Adipose tissue (tissue), 3 donors: Measurements from ENCODE around the gene MYORG. TPM values are rescaled to one million over a fixed set of nuclear protein-coding genes. Genes with fewer than 3 reads are reported as not detected.
"Not testable (repeated sequence)": the region's sequence is repeated elsewhere in the genome, so short reads cannot be mapped to it uniquely, and the experiment has no call there.

ENCODE experiments used
- H3K27ac ChIP-seq: one replicate; pipeline ENCODE4 v1.5.1; 2013; ENCODE audit warnings: low read depth, low read length
- WGBS, 3 donors: extraction: QIAGEN DNeasy Blood & Tissue Kit; methylation state at CpG; one replicate each; pipeline ENCODE4 v1.1.7; 2013; 5-methylcytosine and 5-hydroxymethylcytosine counted together
- polyA plus RNA-seq, 3 donors: library from polyadenylated mRNA; stranded (reverse); fragments of 200-250 nt; gene quantifications; one replicate each; pipeline ENCODE4 v1.2.3, GENCODE V29; 2013
- donor health status: healthy with polysubstance abuse.
- donor health status: Bipolar disorder and iron deficiency.
- donor health status: healthy.

Gene MYORG
- polyA plus RNA-seq, 3 donors: 5.2 to 12.1 (median 6.1) TPM

DNA sequence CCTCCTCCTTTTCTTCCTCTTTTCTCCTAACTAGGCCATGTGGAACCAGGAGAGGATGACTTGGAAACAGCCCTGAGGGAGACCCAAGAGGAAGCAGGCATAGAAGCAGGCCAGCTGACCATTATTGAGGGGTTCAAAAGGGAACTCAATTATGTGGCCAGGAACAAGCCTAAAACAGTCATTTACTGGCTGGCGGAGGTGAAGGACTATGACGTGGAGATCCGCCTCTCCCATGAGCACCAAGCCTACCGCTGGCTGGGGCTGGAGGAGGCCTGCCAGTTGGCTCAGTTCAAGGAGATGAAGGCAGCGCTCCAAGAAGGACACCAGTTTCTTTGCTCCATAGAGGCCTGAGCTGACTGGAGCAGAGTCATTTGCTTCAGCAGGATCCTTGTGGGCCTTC lies 33.6 kb downstream of the MYORG start:
- H3K27ac ChIP-seq: no peak overlapping the region
- 42 to 70% (median 69%) methylated on average over 5 of the region's 5 CpGs for WGBS, 3 donors

DNA sequence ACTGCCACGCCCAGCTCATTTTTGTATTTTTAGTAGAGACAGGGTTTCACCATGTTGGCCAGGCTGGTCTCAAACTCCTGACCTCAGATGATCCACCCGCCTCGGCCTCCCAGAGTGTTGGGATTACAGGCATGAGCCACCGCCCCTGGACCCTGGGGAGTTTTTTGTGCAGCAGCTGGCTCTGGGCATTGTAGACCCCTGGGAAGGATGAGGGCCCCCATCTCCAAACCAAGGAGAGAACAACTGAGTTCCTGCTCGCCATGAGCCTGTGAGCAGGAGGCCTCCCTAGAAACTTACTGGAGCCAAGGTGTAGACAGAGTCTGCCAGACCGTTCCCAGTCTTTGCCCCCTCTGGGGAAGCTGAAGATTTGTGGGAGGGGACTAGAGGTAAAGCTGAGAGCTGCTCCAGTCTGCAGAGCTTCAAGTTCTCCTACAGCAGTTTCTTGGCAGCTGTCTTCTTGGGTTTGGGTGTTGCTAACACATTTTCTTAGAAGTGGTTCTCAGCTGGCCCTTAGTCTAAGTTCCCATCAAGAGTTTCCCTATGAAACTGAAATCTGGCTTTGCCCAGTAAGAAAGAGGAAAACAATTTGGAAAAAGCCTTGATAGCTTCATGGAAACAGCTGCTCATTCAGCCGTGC lies 34.9 kb downstream of the MYORG start:
- WGBS, 3 donors: 71 to 79% (median 74%) methylated on average over 7 of the region's 7 CpGs
- no peak overlapping the region for H3K27ac ChIP-seq

DNA sequence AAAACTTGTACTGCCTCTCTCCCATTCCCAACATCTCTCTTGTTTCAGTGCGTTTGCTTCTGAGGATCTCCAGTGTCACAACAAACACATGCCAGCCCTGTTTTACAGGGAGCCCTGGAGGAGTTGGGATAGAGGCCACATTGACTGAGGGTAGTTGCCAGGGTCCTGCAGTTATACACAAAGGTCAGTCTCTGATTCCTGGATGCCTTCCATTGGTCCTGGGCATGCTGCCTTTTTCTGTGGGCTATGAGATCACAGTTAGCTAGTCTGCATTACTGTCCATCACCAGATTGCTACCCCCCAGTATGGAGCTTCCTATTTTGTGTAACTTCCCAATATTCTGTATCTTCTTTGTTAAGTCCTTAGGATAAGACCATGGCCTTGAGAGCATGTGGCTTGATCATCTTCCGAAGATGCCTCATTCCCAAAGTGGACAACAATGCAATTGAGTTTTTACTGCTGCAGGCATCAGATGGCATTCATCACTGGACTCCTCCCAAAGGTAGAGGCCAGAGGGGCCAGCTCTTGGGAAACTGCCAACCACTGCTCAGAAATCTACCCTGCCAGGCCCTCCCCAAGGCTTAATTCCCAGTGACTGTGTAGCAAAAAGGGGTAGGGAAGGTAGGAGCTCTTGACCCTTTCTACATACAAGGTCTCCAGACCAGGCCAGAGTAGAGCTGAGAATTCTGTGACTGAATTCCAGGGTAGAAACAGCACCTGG lies 37.9 kb downstream of the MYORG start:
- WGBS, 3 donors: 82 to 90% (median 87%) methylated on average over 2 of the region's 2 CpGs
- H3K27ac ChIP-seq: no peak overlapping the region

DNA sequence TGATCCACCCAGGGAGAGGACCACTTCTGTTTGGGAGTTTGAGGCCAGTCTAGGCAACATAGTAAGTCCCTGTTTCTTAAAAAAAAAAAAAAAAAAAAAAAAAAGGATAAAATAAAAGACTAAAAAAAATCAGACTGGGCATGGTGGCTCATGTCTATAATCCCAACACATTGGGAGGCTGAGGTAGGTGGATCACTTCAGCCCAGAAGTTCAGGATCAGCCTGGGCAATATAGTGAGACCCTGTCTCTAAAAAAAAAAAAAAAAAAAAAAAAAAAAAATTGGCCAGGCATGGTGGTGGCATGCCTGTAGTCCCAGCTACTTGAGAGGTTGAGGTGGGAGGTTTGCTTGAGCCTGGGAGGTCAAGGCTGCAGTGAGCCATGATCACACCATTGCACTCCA lies 38.6 kb downstream of the MYORG start:
- not testable (repeated sequence) for H3K27ac ChIP-seq

DNA sequence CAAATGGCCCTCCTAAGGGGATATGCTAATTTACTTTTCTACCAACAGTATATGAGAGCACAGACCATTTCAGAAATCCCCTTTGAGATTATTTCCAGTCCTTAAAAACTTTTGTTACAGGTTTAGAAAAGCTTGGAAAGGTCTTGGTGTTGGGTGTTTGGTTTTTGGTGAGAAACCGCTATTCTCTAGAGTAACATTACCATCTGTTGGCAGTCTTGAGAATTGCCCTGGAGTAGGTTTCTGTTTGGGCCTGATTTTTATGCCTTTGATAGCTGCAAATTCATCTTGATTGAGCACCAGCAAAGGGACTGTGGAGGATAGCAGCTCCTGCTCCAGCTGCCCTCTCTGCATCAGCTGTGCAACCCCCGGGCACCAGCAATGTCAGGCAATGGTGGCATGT lies 39.3 kb downstream of the MYORG start:
- WGBS, 3 donors: 60 to 98% (median 96%) methylated on average over 2 of the region's 2 CpGs

DNA sequence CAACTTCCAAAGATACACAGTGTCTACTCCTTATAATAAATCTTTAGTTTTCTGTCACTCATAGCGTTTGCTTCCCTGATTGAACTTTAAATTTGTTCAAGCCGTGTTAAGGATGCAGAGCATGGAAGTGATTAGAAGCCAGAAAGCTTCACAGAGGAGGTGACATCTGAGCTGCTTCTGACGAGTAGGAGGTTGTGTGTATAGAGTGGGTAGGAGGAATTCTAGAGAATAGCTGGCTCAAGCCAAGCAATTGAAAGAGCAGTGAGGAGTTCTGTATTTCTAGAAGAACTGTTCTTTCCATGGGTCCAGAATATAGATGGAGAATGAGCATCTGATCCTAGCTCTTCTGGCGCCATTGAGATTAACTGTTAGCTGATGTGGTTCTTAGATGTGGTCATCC lies 41.3 kb downstream of the MYORG start:
- 72 to 86% (median 84%) methylated on average over 4 of the region's 4 CpGs for WGBS, 3 donors
- no peak overlapping the region for H3K27ac ChIP-seq

More for the DNA sequence above, 39.3 kb downstream of the MYORG start:
- H3K27ac ChIP-seq: no peak overlapping the region

DNA sequence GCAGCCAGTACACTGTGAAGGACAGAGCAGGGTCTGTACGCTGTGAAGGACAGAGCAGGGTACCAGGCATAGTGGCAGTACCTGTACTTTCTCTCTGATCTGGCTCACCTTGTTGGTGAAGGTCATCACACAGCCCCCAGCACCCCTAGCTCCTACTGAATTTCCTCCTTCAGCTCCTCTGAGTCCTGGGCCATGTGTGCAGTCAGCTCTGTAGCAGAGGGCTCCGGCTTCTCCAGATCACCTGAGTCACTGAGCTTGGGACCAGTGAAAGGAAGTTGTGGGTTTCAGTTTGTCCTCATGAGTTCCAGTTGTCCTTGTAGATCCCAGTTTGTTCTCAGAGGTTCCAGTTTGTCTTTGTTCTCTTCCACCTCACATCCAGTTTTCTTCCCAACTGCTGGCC lies 41.8 kb downstream of the MYORG start:
- 54 to 90% (median 84%) methylated on average over 2 of the region's 2 CpGs for WGBS, 3 donors
- no peak overlapping the region for H3K27ac ChIP-seq

DNA sequence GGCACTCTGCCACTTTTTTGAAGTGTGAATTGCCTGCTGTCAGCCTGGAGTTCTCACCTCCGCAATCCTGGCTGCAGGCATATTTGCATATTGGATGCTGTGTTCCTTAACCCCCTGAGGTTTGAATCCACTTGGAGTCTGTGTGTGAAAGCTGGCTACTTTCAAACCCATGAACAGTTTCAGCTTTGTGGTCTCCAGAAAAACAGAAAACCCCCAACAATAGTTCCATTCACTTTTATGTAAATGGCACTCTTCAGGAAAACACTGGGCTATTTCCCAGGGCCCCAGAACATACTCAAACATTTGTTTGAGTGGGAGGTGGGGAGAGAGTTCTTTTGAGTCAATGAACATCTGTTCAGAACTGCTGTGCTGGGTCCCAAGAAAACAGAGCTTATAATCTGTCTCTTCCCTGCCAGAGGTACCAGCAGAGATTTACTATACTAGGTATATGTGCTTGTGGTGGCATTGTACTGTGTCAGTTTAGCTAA lies 42.3 kb downstream of the MYORG start:
- 17 to 88% (median 85%) methylated on average over 1 of the region's 1 CpG for WGBS, 3 donors
- no peak overlapping the region for H3K27ac ChIP-seq

DNA sequence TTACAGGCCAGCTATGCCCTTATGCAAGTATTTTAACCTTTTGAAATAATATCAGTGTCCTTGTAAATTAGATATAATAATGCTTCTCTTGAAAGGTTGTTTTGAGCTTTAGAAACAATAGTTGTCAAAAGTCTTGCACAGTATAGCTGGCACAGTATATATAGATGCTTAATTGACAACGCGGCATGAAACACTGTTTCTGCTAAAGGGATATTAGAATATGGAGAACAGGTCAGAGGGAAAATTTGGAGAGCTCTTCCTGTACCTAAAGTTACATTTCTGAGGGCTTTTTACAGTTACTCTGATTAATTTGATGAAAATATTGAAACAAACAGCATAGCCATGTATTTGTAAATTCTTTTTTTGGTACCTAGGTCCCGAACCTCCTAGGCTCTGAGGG lies 42.9 kb downstream of the MYORG start:
- 49 to 73% (median 64%) methylated on average over 3 of the region's 3 CpGs for WGBS, 3 donors
- H3K27ac ChIP-seq: no peak overlapping the region

DNA sequence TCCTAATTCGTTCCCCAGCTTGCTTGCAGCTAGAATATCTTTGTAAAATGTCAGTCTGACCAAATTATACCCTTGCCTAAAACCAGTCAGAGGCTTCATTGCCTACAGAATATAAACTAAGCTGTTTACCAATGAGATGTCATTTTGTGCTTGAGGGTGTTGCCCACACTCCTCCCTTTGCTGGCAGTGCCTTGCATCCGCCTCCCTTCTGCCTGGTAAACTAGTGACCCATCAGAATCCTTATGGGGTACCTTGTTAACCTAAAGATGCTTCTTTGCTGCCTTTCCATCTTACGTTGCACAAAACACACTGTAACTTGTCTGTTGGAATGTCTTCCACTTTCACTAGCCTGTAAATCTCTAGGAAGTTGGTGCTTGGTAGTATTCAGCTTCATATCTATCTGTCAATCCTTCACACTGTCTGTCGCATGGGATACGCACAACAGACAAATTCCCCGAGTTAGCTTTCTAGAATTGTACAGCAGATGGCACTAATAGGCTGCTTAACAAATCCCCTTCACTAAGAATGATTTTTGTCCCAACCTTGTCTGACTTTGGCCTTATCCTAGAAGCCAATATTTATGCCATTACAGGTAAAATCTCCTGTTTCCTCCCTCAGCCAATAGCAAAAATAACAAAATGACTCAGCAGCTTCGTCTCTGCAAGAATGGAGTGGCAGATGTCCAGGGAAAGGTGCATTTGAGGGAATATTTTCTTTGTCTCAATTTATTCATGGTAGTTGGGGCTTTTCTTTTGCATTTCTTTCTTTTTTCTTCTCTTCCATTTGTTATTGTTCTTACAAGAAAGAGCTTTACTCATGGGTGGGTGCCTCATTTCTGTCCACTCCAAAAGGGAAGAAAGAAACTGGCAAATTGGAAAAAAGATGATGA lies 44.4 kb downstream of the MYORG start:
- 25 to 49% (median 33%) methylated on average over 7 of the region's 7 CpGs for WGBS, 3 donors
- no peak overlapping the region for H3K27ac ChIP-seq

DNA sequence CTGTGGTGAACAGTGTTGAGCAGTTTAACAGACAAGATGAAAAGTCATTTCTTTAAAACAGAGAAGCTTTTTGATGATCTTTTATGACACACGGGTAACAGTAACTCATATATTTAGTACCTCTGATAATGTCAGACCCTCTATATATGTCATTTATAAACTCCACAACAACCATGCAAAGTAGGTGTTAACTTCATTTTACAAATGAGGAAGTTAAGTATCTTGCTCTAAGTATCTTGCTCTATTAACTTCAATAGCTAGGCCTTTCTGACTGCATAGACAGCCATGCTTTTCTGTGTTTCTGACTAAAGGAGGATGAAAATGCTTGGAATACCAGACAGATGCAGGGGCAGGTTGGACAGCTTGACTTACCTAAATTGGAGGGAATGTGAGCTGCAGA lies 45.5 kb downstream of the MYORG start:
- 81 to 91% (median 88%) methylated on average over 1 of the region's 1 CpG for WGBS, 3 donors

DNA sequence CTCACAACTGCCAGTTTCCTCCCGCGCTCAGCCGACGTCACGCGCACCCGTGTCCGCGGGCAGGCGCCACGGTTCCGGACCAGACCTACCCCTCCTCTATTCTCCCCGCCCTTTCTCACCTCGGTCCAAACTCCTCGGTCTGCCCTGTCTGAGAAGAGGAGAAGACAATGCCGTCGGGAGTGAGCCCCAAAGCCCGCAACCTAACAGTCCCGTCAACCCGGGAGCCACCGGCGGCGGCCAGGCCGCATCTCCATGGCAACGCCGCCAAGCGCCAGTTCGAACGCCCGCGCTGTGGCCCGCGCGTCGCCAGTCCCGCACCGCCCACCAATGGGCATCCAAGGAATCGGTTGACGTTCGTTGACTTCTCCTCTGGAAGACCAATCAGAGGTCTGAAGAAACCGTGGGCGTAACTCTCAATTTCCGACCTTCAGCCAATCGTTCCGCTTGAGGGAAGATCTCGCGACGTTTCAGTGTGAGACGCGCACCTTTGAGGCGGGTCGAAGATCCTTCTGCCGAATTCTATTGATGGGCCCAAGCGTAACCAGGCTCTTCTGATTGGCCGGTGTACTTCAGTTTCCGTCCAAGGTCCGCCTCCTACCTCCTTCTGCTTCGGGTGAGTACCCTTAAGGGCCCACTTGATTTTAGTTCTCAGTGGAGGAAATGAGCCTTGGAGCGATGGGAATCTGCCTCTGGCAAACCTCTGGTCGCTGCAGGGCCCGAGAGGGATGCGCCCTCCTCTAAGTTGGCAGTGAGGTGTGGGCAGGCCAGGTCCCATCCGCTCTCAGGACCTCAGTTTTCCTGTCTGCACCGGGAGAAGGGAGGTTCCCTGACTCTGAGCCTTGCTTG lies 47.5 kb downstream of the MYORG start, which contains the start of the genes KIF24 and NUDT2:
Gene KIF24, minus strand, starts transcription at position 282 of the 846 bp plus-strand sequence. CDS start 17,922 bp downstream, outside the sequence.
Gene NUDT2, plus strand, starts transcription at position 583 of the 846 bp plus-strand sequence. CDS start 9,471 bp downstream, outside the sequence.
- H3K27ac ChIP-seq: peak within 1 kb of the TSS; percentile 17
- WGBS, 3 donors: 0% methylated on average over 63 to 64 of the region's 64 CpGs

More for the DNA sequence above, 45.5 kb downstream of the MYORG start:
- no peak overlapping the region for H3K27ac ChIP-seq

DNA sequence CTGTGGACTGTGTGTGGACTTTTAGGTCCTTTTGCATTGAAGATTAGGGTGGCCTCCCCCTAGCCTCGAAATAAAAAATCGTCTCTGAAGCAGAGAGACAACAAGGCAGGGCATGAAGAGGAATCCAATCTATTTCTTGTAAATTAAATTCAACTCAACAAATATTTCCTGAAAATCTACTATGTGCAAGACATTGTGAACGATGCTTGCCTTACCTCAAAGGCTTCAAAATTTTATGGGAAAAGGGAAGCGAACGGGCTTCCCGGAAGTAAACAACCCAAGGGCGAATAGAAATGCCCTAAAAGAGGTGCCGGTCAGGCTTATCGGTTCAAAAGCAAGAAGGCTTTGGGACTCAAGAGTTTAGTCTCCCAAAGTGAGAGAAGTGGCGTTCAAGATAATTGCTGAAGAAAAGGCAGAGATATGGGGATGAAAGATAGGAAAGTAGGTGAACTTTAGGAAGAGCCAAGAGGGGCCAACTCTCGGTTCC lies 48.2 kb downstream of the MYORG start:
- WGBS, 3 donors: 1 to 3% (median 1%) methylated on average over 11 of the region's 11 CpGs
- no peak overlapping the region for H3K27ac ChIP-seq

DNA sequence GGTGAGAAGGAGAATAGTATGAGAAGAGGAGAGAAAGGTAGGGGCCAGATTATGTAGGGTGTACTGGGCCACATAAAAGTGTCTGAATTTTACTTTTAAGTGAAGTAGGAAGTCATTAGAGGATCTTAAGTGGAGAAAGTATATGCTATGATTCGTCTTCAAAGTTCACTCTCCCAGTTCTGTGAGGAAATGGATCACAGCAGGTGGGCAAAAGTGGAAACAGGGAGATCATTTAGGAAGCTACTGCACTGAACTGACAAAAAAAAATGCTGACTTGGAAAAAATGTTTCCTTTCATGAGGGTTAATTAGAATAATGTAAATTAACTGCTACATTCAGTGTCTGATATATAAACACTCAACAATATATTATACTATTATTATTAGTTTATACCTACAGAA lies 50.0 kb downstream of the MYORG start:
- H3K27ac ChIP-seq: no peak overlapping the region
- WGBS, 3 donors: 54 to 78% (median 72%) methylated on average over 1 of the region's 1 CpG

DNA sequence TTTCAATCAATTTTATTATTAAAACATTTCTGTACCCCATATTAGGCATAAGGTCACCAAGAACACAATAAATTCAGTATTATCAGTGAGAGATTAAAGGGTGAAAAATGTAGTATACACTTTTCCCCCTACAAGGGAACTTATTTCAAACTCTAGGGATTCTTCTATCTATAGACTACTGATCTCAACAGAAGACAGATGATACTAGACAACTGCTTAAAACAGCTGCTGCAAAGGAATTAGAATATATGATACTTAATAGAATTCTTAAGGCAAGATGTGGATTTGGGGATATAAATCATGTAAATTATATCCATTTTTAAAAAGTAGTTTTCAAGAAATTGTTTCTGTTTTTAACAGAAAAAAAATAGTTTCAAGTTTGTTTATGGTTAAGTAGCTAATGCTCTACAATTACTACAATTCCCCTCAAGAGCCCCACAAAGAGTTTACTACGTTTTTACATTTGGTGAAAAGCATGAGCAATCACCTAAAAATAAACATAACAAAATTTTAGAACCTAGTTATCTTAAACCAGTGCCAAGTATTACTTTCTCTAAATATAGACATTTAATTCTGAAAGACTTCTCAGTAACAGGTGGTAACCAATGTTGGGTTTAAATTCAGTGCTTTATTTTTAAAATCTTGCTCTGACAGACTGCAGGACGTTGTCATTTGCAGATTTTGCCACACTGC lies 53.7 kb downstream of the MYORG start:
- 64 to 78% (median 76%) methylated on average over 2 of the region's 2 CpGs for WGBS, 3 donors
- H3K27ac ChIP-seq: no peak overlapping the region

DNA sequence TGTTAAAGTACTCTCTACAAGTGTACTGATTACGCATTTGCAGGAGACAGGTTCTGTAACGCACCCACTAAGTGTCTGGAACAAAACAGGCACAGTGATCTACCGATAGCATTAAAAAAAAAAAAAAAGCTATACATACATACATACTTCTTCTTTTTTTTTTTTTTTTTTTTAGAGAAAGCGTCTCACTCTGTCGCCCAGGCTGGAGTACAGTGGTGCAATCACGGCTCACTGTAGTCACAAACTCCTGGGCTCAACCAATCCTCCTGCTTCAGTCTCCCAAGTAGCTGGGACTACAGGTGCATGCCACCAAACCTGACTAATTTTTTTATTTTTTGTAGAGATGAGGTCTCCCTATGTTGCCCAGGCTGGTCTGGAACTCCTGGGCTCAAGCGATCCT lies 55.2 kb downstream of the MYORG start:
- WGBS, 3 donors: 64 to 92% (median 69%) methylated on average over 7 of the region's 7 CpGs

DNA sequence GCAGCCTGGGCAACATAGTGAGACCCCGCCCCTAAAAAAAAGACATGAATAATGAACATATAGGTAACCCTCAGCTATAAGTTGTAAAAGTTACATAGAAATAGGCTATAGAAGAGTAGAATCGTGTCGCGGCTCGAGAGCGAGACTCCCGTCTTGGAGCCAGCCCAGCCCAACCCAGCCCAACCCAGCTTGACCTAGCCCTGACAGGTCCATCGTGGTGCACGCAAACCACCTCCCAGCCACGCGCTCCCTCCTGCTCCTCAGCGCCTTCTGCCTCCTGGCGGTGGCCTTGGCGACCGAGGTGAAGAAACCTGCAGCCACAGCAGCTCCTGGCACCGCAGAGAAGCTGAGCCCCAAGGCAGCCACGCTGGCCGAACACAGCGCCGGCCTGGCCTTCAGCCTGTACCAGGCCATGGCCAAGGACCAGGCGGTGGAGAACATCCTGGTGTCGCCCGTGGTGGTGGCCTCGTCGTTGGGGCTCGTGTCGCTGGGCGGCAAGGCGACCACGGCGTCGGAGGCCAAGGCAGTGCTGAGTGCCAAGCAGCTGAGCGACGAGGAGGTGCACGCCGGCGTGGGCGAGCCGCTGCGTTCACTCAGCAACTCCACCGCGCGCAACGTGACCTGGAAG lies 58.4 kb downstream of the MYORG start:
- no peak overlapping the region for H3K27ac ChIP-seq
- WGBS, 3 donors: 94 to 96% (median 96%) methylated on average over 43 to 44 of the region's 44 CpGs

More for the DNA sequence above, 55.2 kb downstream of the MYORG start:
- H3K27ac ChIP-seq: no peak overlapping the region
